Activated CD4-positive, CD25-positive, alpha-beta regulatory T cell treated with anti-CD3 and anti-CD28 coated beads, Interleukin-2, amount 50 U/mL, for 16 hours (primary cell): ENCODE data around the gene EHBP1L1.

Experiments used
- DNase-seq: peaks from one replicate; pipeline ENCODE4 v3.0.0-alpha.2; 2020; ENCODE audit warnings: low read depth, low spot score

Gene EHBP1L1

DNA sequence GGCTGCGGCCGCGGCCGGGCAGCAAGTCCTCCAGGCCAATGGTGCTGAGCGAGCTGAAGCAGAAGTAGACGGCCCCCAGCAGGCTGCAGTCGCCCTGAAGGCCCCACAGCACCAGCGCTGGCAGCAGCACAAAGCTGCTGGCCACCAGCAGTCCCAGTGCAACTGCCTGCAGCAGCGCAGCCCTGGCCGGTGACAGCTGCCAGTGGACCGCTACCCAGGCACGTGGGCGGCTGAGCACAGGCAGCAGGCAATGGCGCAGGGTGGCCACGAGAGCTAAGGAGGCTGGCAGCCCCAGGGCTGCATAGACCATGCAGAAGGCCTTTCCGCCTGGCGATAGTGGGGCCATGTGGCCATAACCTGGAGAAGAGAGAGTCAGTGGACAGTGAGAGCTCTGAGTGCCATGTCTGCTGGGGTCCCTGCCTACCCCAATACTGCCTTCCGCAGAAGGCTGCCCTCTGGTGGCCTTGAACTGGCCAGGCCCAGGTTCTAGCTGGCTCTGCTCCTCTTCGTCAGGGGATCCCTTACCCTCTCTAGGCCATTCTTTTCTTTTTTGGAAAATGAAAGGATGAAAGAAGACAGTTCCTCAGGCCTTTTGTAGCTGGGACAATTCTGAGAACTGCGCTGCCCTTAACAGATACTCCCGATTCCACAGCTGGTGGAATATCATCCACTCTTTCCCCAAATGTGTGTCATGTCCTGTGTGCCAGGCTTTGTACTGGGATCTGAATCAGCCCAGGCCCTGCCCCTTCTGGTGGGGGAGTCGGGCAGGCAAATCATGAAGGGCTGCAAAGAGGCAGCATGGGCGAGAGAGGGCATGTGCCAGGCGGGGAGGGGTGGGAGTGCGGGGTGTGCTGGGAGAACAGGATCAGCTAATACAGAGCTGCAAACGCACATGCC is 17.9 kb downstream of the EHBP1L1 start:
- DNase-seq: no peak

DNA sequence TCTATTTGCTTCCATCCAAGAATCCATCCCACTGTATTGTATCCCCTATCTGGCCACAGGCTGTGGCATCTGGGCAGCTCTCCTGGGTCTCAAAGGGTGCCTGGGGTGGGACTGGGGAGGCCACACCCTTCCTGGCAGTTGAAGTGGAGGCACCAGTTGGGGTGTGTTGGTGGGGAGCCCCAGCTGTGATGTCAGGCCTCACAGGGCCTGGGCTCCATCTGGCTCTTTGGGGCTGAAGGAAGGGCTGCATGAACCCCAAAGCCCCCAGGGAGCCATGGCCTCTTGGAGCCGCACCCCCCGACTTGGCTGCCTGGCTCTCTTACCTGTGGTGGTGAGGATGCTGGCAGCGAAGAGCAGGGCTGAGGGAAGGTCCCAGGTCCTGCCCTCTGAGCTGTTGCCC is 19.3 kb downstream of the EHBP1L1 start:
- no peak for DNase-seq

DNA sequence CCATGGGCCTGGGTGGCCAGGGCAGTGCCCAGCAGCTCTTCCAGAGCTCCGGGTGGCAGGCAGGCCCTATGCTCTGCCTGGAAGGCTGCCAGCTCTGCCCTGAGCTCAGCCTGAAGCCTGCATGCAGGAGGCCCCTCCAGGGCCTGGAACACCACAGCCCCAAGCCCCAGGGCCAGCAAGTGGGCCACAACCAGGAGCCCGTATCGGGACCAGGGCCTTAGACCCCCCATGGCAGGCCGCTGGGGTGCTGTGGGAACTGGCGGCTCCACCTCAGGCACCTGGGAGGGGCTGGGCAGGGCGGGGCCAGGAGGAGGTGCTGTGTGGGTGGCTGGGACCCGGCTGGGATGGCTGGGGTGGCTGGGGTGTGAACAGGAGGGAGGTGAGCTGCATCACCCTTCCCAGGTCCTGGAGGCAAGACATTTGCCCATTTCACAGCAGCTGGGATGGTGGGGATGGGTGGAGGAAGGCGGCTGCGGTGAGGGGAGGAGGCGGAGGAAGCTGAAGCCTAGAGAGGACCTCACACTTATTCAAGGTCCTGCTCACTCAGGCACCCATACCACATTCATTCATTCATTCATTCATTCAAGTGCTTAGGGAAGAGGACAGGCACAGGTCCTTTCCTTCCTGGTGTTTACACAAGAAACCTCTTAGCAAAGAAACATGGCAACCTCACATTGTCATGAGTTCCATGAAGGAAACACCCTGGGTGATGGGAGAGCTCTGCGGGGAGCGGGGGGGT is 19.9 kb downstream of the EHBP1L1 start, which contains the start of gene KCNK7:
Gene KCNK7, minus strand, starts transcription at position 258 of the 739 bp plus-strand sequence. Its CDS starts 28 bp downstream, at position 230.
- no peak for DNase-seq

DNA sequence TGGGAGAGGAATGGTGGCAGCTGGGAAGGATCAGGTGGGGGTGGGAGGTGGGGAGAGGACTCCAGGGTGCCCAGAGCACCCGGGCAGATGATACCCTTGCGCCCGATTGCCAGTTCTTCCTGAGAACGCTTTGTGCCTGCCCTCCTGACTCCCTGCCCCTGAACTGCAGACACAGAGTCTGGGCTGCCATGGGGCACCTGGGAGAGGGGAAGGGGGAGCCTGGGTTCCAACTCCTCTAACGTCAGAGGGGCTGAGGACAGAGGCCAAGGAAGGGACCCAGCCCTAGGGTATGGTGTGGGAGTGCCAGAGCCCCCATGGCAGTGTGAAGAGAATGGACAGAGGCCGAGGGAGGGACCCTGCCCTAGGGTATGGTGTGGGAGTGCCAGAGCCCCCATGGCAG is 20.7 kb downstream of the EHBP1L1 start:
- no peak for DNase-seq

DNA sequence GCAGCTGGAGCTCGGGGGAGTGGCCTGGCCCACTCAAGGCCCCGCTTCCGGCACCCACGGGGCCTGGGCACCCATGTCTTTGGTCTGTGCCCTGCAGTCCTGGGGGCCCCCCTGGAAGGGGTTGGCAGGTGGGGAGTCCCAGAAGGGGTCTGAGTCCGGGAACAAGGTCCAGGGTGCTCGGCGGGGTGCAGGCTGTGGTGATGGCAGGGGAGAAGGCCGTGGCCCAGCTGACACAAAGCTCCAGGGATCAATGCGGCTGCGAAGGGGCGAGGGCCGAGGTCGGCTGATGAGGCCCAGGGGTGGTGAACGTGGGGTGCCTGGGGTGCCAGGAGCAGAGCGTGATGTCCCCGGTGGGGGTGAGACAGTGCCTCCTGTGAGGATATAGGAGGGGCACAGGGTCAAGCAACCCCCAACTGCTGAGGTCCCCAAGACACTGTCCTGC is 22.4 kb downstream of the EHBP1L1 start:
- no peak for DNase-seq

DNA sequence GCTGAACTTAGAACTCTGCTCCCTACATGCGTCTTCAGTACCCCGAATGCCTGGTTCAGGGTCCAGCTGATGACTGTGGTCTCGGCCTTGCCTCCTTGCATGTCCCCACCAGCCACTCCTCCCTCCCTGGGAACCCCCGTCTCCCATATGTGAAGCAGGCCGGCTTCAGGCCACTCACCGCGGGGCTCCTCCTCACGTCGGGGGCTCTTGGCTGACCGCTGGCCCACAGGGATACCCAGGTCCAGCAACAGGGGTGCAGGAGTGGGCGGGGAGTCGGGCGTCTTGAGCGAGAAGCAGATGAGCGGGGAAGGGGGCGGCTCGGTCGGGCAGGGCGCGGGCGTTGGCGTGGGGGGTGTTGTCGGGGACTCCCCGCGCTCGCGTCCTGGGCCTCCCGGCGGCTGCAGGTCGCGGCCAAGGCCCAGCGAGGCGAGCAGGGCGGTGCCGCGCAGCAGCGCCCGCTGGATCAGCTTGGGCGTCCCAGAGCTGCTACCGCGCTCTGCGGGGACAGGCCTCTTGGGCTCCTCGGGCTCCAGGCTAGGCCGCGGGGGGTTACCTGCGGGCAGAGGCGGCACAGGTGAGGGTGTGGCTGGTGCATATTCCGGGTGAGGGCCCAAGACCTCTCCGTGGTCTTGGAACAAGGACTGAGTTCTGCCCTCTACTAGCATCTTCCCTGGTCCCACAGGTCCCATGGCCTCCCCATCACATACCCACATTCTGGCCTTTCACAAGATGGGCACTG is 23.5 kb downstream of the EHBP1L1 start:
- DNase-seq: no peak

DNA sequence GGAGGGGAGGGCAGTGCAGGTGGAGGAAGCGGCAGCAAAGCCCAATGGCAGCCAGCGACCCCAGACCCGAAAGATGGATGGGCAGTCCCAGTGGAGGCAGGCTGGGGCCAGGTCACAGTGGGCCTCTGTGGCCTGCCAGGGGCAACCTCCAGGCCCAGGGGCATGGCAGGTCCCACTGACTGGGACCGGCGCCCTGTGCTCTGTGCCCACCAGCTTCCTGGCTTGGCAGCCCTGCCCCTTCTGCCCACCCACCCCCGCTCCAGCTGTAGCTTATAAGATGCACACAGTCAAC is 24.0 kb downstream of the EHBP1L1 start:
- no peak for DNase-seq

DNA sequence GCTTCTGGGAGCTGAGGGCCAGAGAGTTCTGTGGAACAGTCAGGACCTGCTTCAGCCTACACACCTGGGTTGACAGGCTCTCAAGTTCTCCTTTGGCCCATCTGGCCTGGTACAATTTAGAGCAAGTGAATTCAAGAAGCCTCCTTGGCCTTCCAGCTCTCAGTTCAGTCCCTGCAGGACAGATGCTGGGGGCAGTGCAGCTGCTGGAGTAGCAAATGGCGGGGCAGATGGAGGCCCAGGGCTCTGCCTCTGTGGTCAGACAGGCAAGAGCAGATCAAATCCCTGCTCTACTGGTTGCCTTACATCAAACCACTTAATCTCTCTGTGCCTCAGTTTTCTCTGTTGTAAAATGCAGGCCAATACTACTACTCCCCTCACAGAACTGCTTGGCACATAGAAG is 28.4 kb downstream of the EHBP1L1 start:
- DNase-seq: no peak

DNA sequence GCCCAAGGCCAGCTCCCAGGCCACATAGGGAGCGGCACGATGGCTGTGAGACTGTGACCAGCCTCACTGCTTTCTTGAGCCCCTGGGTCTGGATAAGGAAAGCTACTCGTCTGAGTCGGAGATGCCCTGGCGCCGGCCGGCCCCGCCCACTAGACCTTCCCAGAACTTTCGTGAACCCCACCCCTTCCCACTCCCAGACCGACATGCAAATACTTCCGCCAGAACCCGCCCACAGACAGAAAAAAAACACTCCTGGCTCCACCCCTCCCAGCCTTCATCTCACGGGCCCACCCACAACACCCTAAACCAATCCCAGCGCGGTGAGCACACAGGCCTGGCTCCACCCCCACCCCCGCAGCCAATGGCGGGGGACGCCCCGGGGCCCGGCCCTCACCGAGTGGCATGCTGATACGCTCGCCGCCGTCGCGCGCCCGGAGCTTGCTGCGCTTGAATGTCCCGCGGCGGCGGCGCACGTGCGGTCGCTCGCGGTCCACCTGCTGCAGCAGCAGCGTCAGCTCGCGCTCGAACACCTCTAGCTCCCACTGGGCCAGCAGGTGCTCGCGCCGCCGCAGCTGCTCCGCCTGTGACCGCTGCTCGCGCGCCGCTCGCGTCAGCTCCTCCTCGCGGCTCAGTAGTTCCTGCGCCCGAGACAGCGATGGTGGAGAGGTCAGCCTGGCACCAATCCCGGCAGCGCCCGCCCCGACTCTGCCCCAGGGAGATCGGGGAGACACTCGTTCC is 31.2 kb downstream of the EHBP1L1 start:
- no peak for DNase-seq

DNA sequence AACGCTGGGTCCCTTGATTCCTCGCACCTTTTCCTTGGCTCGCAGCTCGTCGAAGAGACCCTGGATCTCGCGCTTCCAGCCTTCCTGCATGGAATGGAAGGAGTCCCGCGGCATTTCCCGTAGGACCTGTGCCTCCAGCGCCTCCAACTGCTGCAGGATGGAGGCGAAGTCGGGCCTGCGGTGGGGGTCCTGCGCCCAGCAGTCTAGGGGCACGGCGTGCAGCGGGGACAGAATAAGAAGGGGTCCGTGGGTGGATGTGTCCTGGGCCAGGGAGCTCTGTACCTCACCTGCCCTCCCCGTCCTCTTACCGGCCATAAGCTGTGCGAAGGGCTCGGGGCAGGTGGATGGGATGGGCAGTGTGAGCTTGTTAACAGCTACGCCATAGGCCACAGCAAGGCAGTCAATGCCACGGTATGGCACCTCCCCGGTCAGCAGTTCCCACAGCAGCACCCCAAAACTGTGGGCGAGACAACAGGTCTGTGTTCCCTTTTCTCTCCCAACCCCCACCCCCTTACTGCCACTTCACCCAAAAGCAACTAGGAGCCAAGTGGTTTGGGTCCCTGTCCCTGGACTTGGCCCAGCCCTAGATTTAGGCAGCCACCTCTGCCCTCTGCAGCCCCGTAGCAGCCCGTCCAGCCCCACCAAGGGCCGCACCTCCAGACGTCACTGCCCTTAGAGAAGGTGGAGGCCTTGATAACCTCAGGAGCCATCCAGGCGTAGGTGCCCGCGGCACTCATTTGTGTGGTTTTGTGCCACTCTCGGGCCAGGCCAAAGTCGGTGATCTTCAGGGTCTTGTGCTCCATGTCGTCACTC is 32.0 kb downstream of the EHBP1L1 start:
- no peak for DNase-seq

DNA sequence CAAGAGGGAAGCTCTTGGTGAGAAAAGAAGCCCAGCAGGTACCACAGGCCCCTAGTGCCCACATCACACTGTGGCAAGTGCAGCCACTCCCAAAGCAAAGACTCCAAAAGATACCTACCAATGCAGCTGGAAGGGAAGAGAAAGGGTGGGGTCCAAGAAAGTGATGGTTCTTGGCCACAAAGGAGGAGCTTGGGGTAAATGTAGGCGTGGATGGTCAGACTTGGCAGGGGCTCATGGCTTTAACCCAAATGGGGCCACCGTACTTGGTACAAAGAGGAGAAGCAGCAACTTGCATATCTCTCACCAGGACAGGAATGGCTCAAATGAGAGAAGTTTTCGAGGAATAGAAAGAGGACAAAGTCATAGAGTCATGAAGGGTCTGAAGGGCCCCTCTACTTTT is 33.4 kb downstream of the EHBP1L1 start:
- no peak for DNase-seq

DNA sequence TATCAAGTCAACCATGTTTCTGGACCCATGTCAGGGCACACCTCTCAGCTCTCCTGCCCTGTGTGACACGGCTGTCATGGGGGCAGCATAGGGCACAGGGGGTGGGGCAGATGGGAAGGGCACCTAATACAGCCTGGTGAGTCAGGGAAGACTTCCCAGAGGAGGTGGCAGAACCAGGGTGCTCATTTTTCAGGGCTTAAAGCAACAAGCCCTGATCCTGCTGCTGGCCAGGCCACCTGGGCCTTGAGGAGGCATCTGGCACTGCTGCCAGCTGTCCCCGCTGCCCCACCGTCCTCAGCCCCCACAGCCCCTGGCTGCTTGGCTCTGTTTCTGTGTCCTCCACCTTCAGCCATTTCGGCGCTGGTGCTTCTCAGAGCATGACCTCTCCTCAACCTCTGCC is 33.8 kb downstream of the EHBP1L1 start:
- no peak for DNase-seq

DNA sequence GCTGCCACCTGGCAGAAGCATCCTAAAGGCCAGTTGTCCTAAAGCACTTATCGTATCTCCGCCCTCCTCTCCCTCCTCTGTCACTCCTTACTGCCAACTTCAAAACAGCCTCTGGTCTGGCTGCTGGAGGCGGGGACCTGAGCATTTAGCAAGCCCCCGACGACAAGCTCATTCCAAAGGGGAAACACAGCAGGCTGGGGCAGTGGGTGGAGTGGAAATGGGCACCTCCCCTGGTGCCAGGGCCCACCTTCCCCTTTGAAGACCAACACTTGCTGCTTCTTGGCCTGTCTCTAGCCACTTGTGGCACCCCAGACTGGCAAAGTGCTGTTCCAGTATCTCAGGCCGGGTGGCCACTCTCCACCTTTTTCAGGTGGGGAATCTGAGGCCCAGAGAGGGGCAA is 34.6 kb downstream of the EHBP1L1 start:
- no peak for DNase-seq

DNA sequence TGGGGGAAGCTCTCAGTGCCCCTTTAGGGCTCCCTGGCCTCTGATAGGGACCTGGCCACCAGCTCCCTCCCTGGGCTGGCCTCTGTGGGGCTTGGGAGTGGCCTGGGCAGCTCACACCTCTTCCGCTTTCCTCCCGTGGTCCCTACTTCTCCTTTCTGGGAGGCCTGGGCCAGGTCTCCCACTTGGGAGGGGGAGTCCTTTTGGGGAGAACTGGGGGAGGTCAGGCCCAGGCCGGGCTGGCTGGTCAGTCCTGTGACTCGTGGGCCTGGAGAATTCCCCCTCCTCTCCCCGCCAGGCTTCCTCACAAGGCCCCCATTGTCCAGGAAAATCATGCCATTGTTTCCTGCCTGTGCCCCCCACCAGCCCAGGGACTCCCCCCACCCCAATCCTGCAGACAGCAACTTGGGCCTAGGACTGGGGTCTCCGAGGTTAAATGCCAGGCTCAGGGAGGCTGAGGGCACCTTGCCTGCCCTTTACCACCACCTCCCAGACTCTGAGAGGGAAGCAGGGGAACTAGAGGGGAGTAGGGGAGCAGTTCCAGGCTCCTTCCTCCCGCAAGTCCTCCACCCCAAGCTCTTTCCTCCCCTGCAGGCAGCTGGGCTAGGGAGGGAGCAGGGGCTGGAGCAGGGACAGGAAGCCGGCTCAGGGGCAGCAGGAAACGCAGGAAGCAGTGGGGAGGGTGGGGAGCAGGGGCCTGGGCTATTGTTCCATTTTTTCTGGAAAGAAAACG is 35.3 kb downstream of the EHBP1L1 start:
- DNase-seq: no peak

DNA sequence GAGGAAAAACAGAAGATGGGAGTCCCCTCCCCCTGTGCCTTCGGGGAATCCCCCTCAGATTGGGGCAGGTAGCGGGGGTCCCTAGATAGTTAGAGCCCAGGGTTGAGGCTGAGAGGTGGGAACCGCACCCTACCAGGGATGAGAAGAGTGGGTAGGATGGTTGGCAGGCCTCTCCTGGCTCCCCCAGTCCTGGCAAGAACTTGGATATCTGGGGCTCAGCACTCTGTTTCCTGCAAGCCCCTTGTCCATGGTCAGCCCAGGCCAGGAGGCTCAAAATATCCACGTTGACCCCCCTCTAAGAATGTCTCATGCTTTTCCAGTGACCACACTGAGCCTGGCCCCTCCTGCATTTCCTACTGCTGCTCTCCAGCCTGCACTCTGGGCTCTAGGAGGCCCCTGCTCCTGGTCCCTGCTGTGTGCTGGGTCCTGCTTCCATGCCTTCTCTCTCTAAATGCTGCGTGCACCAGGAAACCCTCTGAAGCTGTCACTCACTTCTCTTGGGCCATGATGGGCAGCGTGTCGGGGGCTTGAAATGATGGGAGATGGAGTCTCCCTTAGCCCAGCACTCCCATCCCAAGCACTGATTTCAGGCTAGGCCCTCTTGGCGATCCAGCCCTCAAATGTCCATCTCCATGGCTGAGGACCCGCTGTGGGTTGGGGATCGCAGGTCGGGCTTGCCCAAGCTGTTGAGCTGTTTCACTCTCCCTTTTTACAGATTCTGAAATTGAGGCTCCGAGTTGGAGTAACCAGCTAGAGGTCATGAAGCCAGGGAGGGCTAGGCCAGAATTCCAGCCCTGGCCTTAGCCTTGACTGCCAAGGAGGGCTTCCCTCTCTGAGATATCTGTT is 36.1 kb downstream of the EHBP1L1 start:
- no peak for DNase-seq

DNA sequence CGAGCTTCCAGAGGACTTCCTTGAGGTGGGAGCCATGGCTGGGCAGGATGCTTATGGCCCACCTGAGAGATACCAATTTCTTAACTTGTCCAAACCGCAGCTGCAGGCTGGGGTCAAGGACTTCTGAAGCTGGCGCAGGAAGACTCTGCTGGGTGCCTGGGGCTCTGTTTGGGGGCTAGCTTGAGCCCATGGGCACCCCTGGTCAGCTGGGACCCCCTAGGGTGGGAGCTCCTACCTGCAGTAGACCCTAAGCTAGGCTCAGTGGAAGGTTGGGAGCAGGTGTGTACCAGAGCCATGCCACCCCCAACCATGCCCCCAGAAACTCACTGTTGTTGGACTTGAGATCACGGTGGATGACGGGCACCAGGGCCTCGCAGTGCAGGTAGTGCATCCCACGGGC is 36.8 kb downstream of the EHBP1L1 start:
- DNase-seq: no peak

DNA sequence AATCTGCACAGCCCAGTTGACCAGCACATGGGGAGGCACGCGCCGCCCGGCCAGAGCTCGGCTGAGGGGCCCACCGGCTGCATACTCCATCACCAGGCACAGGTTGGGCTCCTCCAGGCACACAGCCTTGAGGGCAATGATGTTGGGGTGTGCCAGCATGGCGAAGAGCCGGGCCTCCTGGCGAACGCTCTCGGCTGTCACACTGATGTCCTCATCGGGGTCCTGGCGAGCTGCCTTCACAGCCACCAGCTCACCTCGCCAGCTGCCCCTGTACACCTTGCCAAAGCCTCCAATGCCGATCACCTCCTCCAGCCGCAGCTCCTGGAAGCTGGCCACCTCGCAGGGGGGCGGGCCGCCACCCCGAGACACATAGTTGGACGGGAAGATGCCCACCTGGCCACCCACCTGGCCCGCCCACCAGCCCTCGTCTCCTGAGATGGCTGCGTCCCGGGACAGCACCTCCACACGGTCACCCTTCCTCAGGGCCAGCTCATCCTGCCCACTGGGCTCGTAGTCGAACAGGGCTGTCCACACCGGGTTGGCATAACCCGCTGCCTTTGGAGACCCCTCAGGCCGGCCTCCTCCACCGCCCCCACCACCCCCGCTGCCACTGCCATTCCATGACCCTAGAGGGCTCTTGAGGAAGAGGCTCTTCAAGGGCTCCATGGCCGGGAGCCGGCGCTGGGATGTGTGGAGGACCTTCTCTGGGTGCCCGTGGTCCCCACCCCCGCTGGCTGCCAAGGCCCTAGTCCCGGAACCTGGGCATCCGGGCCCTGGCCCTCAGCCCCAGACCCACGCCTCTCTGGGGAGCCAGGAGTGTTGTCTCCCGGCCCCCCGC is 37.5 kb downstream of the EHBP1L1 start:
- DNase-seq: no peak

DNA sequence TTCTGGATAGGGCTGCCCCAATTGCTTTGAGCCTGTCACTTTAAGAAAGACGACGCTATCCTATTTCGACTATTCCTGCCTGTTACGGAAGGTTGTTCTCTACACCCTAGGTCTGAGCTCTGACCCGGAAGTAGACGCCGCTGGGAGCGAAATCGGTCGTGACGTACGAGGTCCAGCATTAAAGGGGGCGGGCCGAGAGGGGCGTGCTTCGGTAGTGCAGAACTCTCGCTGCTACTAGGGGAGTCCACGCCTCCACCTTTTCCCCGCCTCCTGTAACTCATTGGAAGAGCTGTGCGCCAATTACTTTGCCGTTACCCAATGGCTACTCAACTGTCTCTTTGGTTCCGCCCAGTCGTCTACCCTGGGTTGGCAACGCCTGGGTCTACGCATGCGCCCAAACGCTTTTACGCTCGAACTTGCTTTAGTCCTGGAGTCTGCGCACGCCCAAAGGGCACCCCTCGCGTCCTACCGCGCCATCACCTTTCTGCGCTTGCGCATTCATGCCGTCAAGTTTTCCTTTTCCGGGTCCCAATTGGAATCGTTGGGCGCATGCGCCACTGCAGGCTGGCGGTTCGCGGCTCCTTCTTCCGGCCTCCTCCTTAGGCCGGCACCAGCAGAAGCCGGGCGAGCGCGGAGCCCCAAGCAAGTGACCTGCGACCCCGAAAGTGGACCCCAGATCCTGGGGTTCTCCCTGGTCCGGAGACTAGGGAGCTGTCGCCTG is 39.5 kb downstream of the EHBP1L1 start, which contains the start of gene PCNX3:
Gene PCNX3, plus strand, starts transcription at position 548 of the 721 bp plus-strand sequence. CDS start 536 bp downstream, outside the sequence.
- peak; percentile 100 for DNase-seq
